ENCODE results near the gene LINGO3. TPM values are rescaled to one million over a fixed set of nuclear protein-coding genes. Genes with fewer than 3 reads are reported as not detected.

The LINGO3 gene
- total RNA-seq, 6 experiments from 2014 or later = not detected

- DNase-seq = no peak
- WGBS (ENCODE audit: insufficient coverage, low coverage, low lambda C conversion rate, missing lambda C conversion rate) = 81% methylated on average over 9 of the region's 38 CpGs
- no peak for ATAC-seq
- intact Hi-C loops (cut with DNase I) = no loop called here
- no peak for TF ChIP-seq CTCF (IDR thresholded peaks at IDR 0.05)
- no peak for TF ChIP-seq POLR2A (IDR thresholded peaks at IDR 0.05)
- Histone ChIP-seq H3K4me1 (no peaks in the 10 kb centered on the region), H3K9me3 (no peaks in the 10 kb centered on the region), H3K36me3 (peaks cover 0 to 11% (median 0%) of the 10 kb centered on the region in 4 donors), H3K27ac (no peak overlapping the region), H3K4me3 (no peak overlapping the region), H3K27me3 (no peaks in the 10 kb centered on the region)
Measured at GRCh38 chr19:2340496-2341243, 32.7 kb upstream of the LINGO3 start.

GRCh38 chr19:2339644-2340310 is 31.8 kb upstream of the LINGO3 start:
- intact Hi-C loops (cut with DNase I) = loop anchor here in 1 of 2 donors (10.0 kb wide), 1 partner anchor 45 kb away; no protein-coding TSS in a partner anchor
- DNase-seq = no peak
- ATAC-seq = no peak
- H3K36me3 ChIP-seq = peaks cover 0 to 11% (median 0%) of the 10 kb centered on the region in 4 donors
- H3K27me3 ChIP-seq = no peaks in the 10 kb centered on the region
- no peak for TF ChIP-seq POLR2A (IDR thresholded peaks at IDR 0.05)
- no peak for TF ChIP-seq CTCF (IDR thresholded peaks at IDR 0.05)
- H3K27ac ChIP-seq = no peak overlapping the region
- H3K4me3 ChIP-seq = no peak overlapping the region
- no peaks in the 10 kb centered on the region for H3K4me1 ChIP-seq
- WGBS (ENCODE audit: insufficient coverage, low coverage, low lambda C conversion rate, missing lambda C conversion rate) = 95% methylated on average over 15 of the region's 52 CpGs
- H3K9me3 ChIP-seq = no peaks in the 10 kb centered on the region

GRCh38 chr19:2338751-2339643 is 31.0 kb upstream of the LINGO3 start:
- TF ChIP-seq POLR2A (IDR thresholded peaks at IDR 0.05) (no peak), CTCF (IDR thresholded peaks at IDR 0.05) (no peak)
- Histone ChIP-seq H3K27me3 (no peaks in the 10 kb centered on the region), H3K27ac (no peak overlapping the region), H3K36me3 (peaks cover 0 to 11% (median 0%) of the 10 kb centered on the region in 4 donors), H3K4me3 (no peak overlapping the region), H3K9me3 (no peaks in the 10 kb centered on the region), H3K4me1 (no peaks in the 10 kb centered on the region)
- WGBS (ENCODE audit: insufficient coverage, low coverage, low lambda C conversion rate, missing lambda C conversion rate) = no CpG with 5 or more reads among the region's 54 CpGs
- no peak for DNase-seq
- no peak for ATAC-seq
- intact Hi-C loops (cut with DNase I) = loop anchor here in 1 of 2 donors (10.0 kb wide), 1 partner anchor 46 kb away; no protein-coding TSS in a partner anchor

GRCh38 chr19:2338055-2338615 is 30.2 kb upstream of the LINGO3 start:
- H3K4me3 ChIP-seq = no peak overlapping the region
- no peak overlapping the region for H3K27ac ChIP-seq
- H3K4me1 ChIP-seq = no peaks in the 10 kb centered on the region
- H3K9me3 ChIP-seq = no peaks in the 10 kb centered on the region
- no peaks in the 10 kb centered on the region for H3K27me3 ChIP-seq
- no CpG with 5 or more reads among the region's 21 CpGs for WGBS (ENCODE audit: insufficient coverage, low coverage, low lambda C conversion rate, missing lambda C conversion rate)
- no peak for DNase-seq
- no peak for ATAC-seq
- intact Hi-C loops (cut with DNase I) = loop anchor here in 1 of 2 donors (10.0 kb wide), 1 partner anchor 47 kb away; no protein-coding TSS in a partner anchor
- TF ChIP-seq POLR2A (IDR thresholded peaks at IDR 0.05) (no peak), CTCF (IDR thresholded peaks at IDR 0.05) (no peak)
- H3K36me3 ChIP-seq = peaks cover 0 to 11% (median 0%) of the 10 kb centered on the region in 4 donors
